HG03060 (cell line): ENCODE results near the gene SLC39A12.

ENCODE experiments used
- ATAC-seq: cut with Tn5 transposase; IDR thresholded peaks from one replicate; pipeline ENCODE4 v1.9.1; 2021; ENCODE audit warnings: low read depth, moderate number of reproducible peaks; ENCODE audit not compliant: unreplicated experiment

SLC39A12 gene

GRCh38 chr10:17961551-17962422 is 10.1 kb downstream of the SLC39A12 start:
- ATAC-seq, result no peak

- no peak for ATAC-seq
Observed at GRCh38 chr10:17963431-17963830, 11.7 kb downstream of the SLC39A12 start.

- ATAC-seq, result no peak
Observed at GRCh38 chr10:17965649-17966235, 14.0 kb downstream of the SLC39A12 start.

GRCh38 chr10:17974505-17974904 is 22.8 kb downstream of the SLC39A12 start:
- ATAC-seq, result no peak

GRCh38 chr10:17980846-17981565 is 29.3 kb downstream of the SLC39A12 start:
- ATAC-seq, result no peak

GRCh38 chr10:17981766-17982380 is 30.2 kb downstream of the SLC39A12 start:
- ATAC-seq, result no peak

- peak; percentile 99 for ATAC-seq
Observed at GRCh38 chr10:17984056-17984455, 32.3 kb downstream of the SLC39A12 start.

GRCh38 chr10:17984563-17984962 is 32.8 kb downstream of the SLC39A12 start:
- ATAC-seq, result no peak

- peak; percentile 92 for ATAC-seq
Observed at GRCh38 chr10:17989908-17990767, 38.4 kb downstream of the SLC39A12 start.

GRCh38 chr10:17992266-17992665 is 40.5 kb downstream of the SLC39A12 start:
- ATAC-seq, result no peak

- no peak for ATAC-seq
Observed at GRCh38 chr10:17993361-17993760, 41.6 kb downstream of the SLC39A12 start.

GRCh38 chr10:18000601-18001000 is 48.9 kb downstream of the SLC39A12 start:
- ATAC-seq, result no peak

- ATAC-seq, result no peak
Observed at GRCh38 chr10:18005445-18005780, 53.7 kb downstream of the SLC39A12 start.

- ATAC-seq, result no peak
Observed at GRCh38 chr10:18005781-18006456, 54.2 kb downstream of the SLC39A12 start.

GRCh38 chr10:18008986-18009385 is 57.3 kb downstream of the SLC39A12 start:
- ATAC-seq, result no peak

GRCh38 chr10:18010050-18010449 is 58.3 kb downstream of the SLC39A12 start:
- no peak for ATAC-seq

GRCh38 chr10:18020523-18020922 is 68.8 kb downstream of the SLC39A12 start:
- ATAC-seq, result no peak

- ATAC-seq, result no peak
Observed at GRCh38 chr10:18021725-18022480, 70.2 kb downstream of the SLC39A12 start.
